HepG2 (cell line): Measurements from ENCODE around the gene ARHGEF40. TPM values are rescaled to one million over a fixed set of nuclear protein-coding genes. Genes with fewer than 3 reads are reported as not detected.
A peak's percentile ranks its signal among the peaks of the same experiment; 100 is the strongest.

Experiments used
- AHDC1 ChIP-seq: sonication (generic); formaldehyde crosslinking; IDR thresholded peaks from 2 replicates; pipeline ENCODE4 v1.5.1; 2020; ENCODE audit warnings: mild to moderate bottlenecking, missing genetic modification reagents, borderline replicate concordance
- ATF3 ChIP-seq: sonication (generic); formaldehyde crosslinking; IDR thresholded peaks from 2 replicates; pipeline ENCODE4 v1.4.0; 2020; ENCODE audit warnings: missing genetic modification reagents
- DPF2 ChIP-seq: sonication (generic); formaldehyde crosslinking; IDR thresholded peaks from 2 replicates; pipeline ENCODE4 v1.4.0; 2020; ENCODE audit warnings: mild to moderate bottlenecking, low read depth, missing genetic modification reagents, borderline replicate concordance
- EHMT2 ChIP-seq: fragments of 200-600 bp; sonication (generic); IDR thresholded peaks from 2 replicates; pipeline ENCODE4 v1.7.0; 2017; ENCODE audit warnings: antibody characterized with exemption, low read depth, low read length, borderline replicate concordance
- ISX ChIP-seq: sonication (generic); formaldehyde crosslinking; conservative IDR thresholded peaks from 2 replicates; pipeline ENCODE4 v1.5.0; 2020; ENCODE audit warnings: missing genetic modification reagents
- MTF2 ChIP-seq: sonication (generic); formaldehyde crosslinking; IDR thresholded peaks from 2 replicates; pipeline ENCODE4 v1.5.0; 2020; ENCODE audit warnings: missing genetic modification reagents, borderline replicate concordance
- NR2F2 ChIP-seq: IDR thresholded peaks from 2 replicates; pipeline ENCODE4 v1.6.1; 2012; ENCODE audit warnings: low read depth, inconsistent platforms, borderline replicate concordance
- PHF21A ChIP-seq: sonication (generic); formaldehyde crosslinking; IDR thresholded peaks from 2 replicates; pipeline ENCODE4 v1.5.0; 2020; ENCODE audit warnings: mild to moderate bottlenecking, missing genetic modification reagents
- PLRG1 ChIP-seq: fragments of 450-650 bp; conservative IDR thresholded peaks from 2 replicates; pipeline ENCODE4 v1.6.1; 2016
- PLSCR1 ChIP-seq: sonication (generic); formaldehyde crosslinking; IDR thresholded peaks from 2 replicates; pipeline ENCODE4 v1.5.0; 2020; ENCODE audit warnings: missing genetic modification reagents, mild to moderate bottlenecking, borderline replicate concordance
- SALL2 ChIP-seq: sonication (generic); formaldehyde crosslinking; IDR thresholded peaks from 2 replicates; pipeline ENCODE4 v1.8.1; 2023; ENCODE audit warnings: mild to moderate bottlenecking, missing genetic modification reagents, inconsistent platforms
- SMYD3 ChIP-seq: sonication (generic); formaldehyde crosslinking; IDR thresholded peaks from 2 replicates; pipeline ENCODE4 v1.8.1; 2023; ENCODE audit warnings: mild to moderate bottlenecking, missing genetic modification reagents
- SRY ChIP-seq: sonication (generic); formaldehyde crosslinking; IDR thresholded peaks from 2 replicates; pipeline ENCODE4 v1.8.0; 2022; ENCODE audit warnings: mild to moderate bottlenecking, missing genetic modification reagents
- ZFP91 ChIP-seq: sonication (generic); formaldehyde crosslinking; IDR thresholded peaks from 2 replicates; pipeline ENCODE4 v1.9.0; 2022; ENCODE audit warnings: missing genetic modification reagents, mild to moderate bottlenecking, borderline replicate concordance
- ZKSCAN5 ChIP-seq: sonication (generic); formaldehyde crosslinking; IDR thresholded peaks from 2 replicates; pipeline ENCODE4 v1.5.1; 2020; ENCODE audit warnings: mild to moderate bottlenecking, missing genetic modification reagents
- ZNF101 ChIP-seq: sonication (generic); formaldehyde crosslinking; IDR thresholded peaks from 2 replicates; pipeline ENCODE4 v1.4.0; 2020; ENCODE audit warnings: mild to moderate bottlenecking, low read depth, missing genetic modification reagents, borderline replicate concordance
- ZNF12 ChIP-seq: sonication (generic); formaldehyde crosslinking; IDR thresholded peaks from 2 replicates; pipeline ENCODE4 v1.5.0; 2020; ENCODE audit warnings: missing genetic modification reagents
- ZNF205 ChIP-seq: IDR thresholded peaks from 2 replicates; pipeline ENCODE4 v1.6.1; 2018; ENCODE audit warnings: missing biosample characterization, missing genetic modification reagents
- ZNF33B ChIP-seq: sonication (generic); formaldehyde crosslinking; IDR thresholded peaks from 2 replicates; pipeline ENCODE4 v1.5.1; 2020; ENCODE audit warnings: mild to moderate bottlenecking, missing genetic modification reagents
- ZSCAN29 ChIP-seq: sonication (generic); formaldehyde crosslinking; conservative IDR thresholded peaks from 2 replicates; pipeline ENCODE4 v1.4.0; 2020; ENCODE audit warnings: mild to moderate bottlenecking, missing genetic modification reagents
- polyA plus RNA-seq, 8 experiments: library from polyadenylated mRNA; depleted of rRNA in 3 of 8; stranded (reverse) in 7 of 8; unstranded in 1 of 8; fragments of >200 nt; fragmentation: Illumina TruSeq in 4 of 8; extraction: Trizol in 4 of 8; gene quantifications; 2 replicates each; pipeline versions ENCODE4 v1.2.1 to v1.2.3, GENCODE V29; 2011 to 2016; ENCODE audit warnings: low read depth in 4 of 8, missing spikeins in 1 of 8, mixed read lengths in 1 of 8; ENCODE audit not compliant: insufficient read depth in 1 of 8
- total RNA-seq, 5 experiments: library from RNA; depleted of rRNA; stranded (reverse); fragments of >200 nt; fragmentation: Illumina TruSeq; extraction: Trizol; gene quantifications; 2 replicates each; pipeline ENCODE4 v1.2.3, GENCODE V29; 2016; ENCODE audit warnings: low read depth in 1 of 5

ARHGEF40 gene
- total and polyA plus RNA-seq, 2 of the 13 experiments (the other 11 are each of a cell fraction or from before 2014, with no cell fraction given), result 28.1 to 78.1 TPM

- peak; percentile 65; the same call in 1 of the 2 replicates for TF ChIP-seq EHMT2
- peak; percentile 88; the same call in 1 of the 2 replicates for TF ChIP-seq ISX
- TF ChIP-seq ZNF101 (CRISPR knock-in tag), result 0 out of 2 replicates have a peak, but pooled peaks have one; percentile 20
- TF ChIP-seq SRY (CRISPR knock-in tag), result peak; percentile 31; the same call in 1 of the 2 replicates
- no peak; the same call in 1 of the 2 replicates for TF ChIP-seq ZSCAN29
- peak; percentile 48; the same call in 1 of the 2 replicates for TF ChIP-seq ZNF205 (CRISPR knock-in tag)
- TF ChIP-seq ATF3 (CRISPR knock-in tag), result no peak
- TF ChIP-seq ZFP91, result peak; percentile 48; the same call in 1 of the 2 replicates
- TF ChIP-seq DPF2, result peak; percentile 48; the same call in 1 of the 2 replicates
- TF ChIP-seq PLRG1, result no peak
- TF ChIP-seq PHF21A, result peak; percentile 100
- TF ChIP-seq PLSCR1 (CRISPR knock-in tag), result no peak; the same call in 1 of the 2 replicates
- no peak for TF ChIP-seq MTF2 (CRISPR knock-in tag)
- TF ChIP-seq SALL2 (CRISPR knock-in tag), result peak; percentile 58; the same call in 1 of the 2 replicates
- TF ChIP-seq NR2F2, result peak; percentile 60; the same call in 1 of the 2 replicates
- 0 out of 2 replicates have a peak, but pooled peaks have one; percentile 43 for TF ChIP-seq SMYD3 (CRISPR knock-in tag)
- TF ChIP-seq ZKSCAN5, result no peak
- TF ChIP-seq ZNF12, result peak; percentile 41; the same call in 1 of the 2 replicates
- TF ChIP-seq ZNF33B (CRISPR knock-in tag), result 0 out of 2 replicates have a peak, but pooled peaks have one; percentile 39
- peak; percentile 86 for TF ChIP-seq AHDC1 (CRISPR knock-in tag)
Observed at GRCh38 chr14:21055432-21056117, 14.5 kb upstream of the ARHGEF40 start (continued).
